Measurements from ENCODE around the gene PROM2. TPM values are rescaled to one million over a fixed set of nuclear protein-coding genes. Genes with fewer than 3 reads are reported as not detected.

PROM2 gene
- total RNA-seq, 2 experiments from 2014 or later = 0.60 to 0.73 TPM

GRCh38 chr2:95325590-95326432 is 51.6 kb downstream of the PROM2 start:
- Histone ChIP-seq H3K9me3 (ENCODE audit: control insufficient read depth in 1 of 2, insufficient read depth in 1 of 2, low read length in 2 of 2) (peaks cover 0 to 4% of the 10 kb centered on the region in 2 experiments), H3K4me3 (ENCODE audit: low read length) (no peak overlapping the region), H3K36me3 (ENCODE audit: insufficient read depth, low read length) (no peaks in the 10 kb centered on the region), H3K27ac (ENCODE audit: low read depth in 1 of 2, low read length in 2 of 2) (no peak overlapping the region), H3K27me3 (ENCODE audit: control insufficient read depth in 1 of 2, insufficient read depth in 2 of 2, low read length in 2 of 2) (no peaks in the 10 kb centered on the region), H3K4me1 (ENCODE audit: insufficient read depth, low read length) (no peaks in the 10 kb centered on the region)
- no peak for TF ChIP-seq CTCF (IDR thresholded peaks at IDR 0.05)
- CTCF ChIA-PET = no interaction called here
- intact Hi-C loops (cut with DNase I, micrococcal nuclease) = no loop called here
- Mint-ChIP-seq H3K27ac (no peak overlapping the region), H3K36me3 (ENCODE audit: low read depth) (no peaks in the 10 kb centered on the region), H3K27me3 (no peaks in the 10 kb centered on the region), H3K9me3 (no peaks in the 10 kb centered on the region), H3K4me3 (no peak overlapping the region), H3K4me1 (ENCODE audit: low read depth) (no peaks in the 10 kb centered on the region)
- no peak for DNase-seq
- POLR2A ChIA-PET = no interaction called here
- ATAC-seq (ENCODE audit: poor library complexity) = no peak

GRCh38 chr2:95326433-95327140 is 52.3 kb downstream of the PROM2 start:
- no peak overlapping the region for H3K27ac Mint-ChIP-seq
- H3K4me3 Mint-ChIP-seq = no peak overlapping the region
- Histone ChIP-seq H3K4me1 (ENCODE audit: insufficient read depth, low read length) (no peaks in the 10 kb centered on the region), H3K36me3 (ENCODE audit: insufficient read depth, low read length) (no peaks in the 10 kb centered on the region), H3K27me3 (ENCODE audit: control insufficient read depth in 1 of 2, insufficient read depth in 2 of 2, low read length in 2 of 2) (no peaks in the 10 kb centered on the region), H3K27ac (ENCODE audit: low read depth in 1 of 2, low read length in 2 of 2) (no peak overlapping the region), H3K4me3 (ENCODE audit: low read length) (no peak overlapping the region), H3K9me3 (ENCODE audit: control insufficient read depth in 1 of 2, insufficient read depth in 1 of 2, low read length in 2 of 2) (peaks cover 0 to 4% of the 10 kb centered on the region in 2 experiments)
- intact Hi-C loops (cut with DNase I, micrococcal nuclease) = no loop called here
- H3K4me1 Mint-ChIP-seq (ENCODE audit: low read depth) = no peaks in the 10 kb centered on the region
- ATAC-seq (ENCODE audit: poor library complexity) (no peak), DNase-seq (no peak)
- ChIA-PET POLR2A (no interaction called here), CTCF (no interaction called here)
- H3K27me3 Mint-ChIP-seq = no peaks in the 10 kb centered on the region
- H3K36me3 Mint-ChIP-seq (ENCODE audit: low read depth) = no peaks in the 10 kb centered on the region
- TF ChIP-seq CTCF (IDR thresholded peaks at IDR 0.05) = no peak
- H3K9me3 Mint-ChIP-seq = no peaks in the 10 kb centered on the region

DNA sequence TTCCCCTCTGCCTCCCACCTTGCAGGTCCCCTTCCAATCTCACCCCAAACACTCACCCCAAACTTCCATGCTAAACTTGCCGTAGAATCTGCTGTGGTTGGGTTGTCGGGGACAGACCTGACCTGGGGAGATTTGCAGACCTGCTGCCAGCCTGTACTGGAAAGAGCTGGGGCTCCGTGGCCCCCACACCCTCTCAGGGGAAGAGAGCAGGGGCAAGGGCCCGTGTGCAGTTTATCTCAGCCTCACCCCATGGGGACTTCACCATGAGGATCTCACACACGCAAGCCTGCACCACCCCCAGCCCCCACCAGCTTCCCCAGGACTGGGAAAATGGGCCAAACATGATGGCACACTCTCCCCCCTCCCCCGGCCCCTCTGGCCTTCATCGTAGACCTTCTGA is 53.6 kb downstream of the PROM2 start:
- Mint-ChIP-seq H3K4me3 (no peak overlapping the region), H3K36me3 (ENCODE audit: low read depth) (no peaks in the 10 kb centered on the region), H3K9me3 (no peaks in the 10 kb centered on the region), H3K27me3 (no peaks in the 10 kb centered on the region), H3K27ac (no peak overlapping the region), H3K4me1 (ENCODE audit: low read depth) (no peaks in the 10 kb centered on the region)
- Histone ChIP-seq H3K36me3 (ENCODE audit: insufficient read depth, low read length) (no peaks in the 10 kb centered on the region), H3K4me1 (ENCODE audit: insufficient read depth, low read length) (no peaks in the 10 kb centered on the region), H3K27me3 (ENCODE audit: control insufficient read depth in 1 of 2, insufficient read depth in 2 of 2, low read length in 2 of 2) (no peaks in the 10 kb centered on the region), H3K27ac (ENCODE audit: low read depth in 1 of 2, low read length in 2 of 2) (no peak overlapping the region), H3K4me3 (ENCODE audit: low read length) (no peak overlapping the region), H3K9me3 (ENCODE audit: control insufficient read depth in 1 of 2, insufficient read depth in 1 of 2, low read length in 2 of 2) (peaks cover 0 to 4% of the 10 kb centered on the region in 2 experiments)
- intact Hi-C loops (cut with DNase I, micrococcal nuclease) = no loop called here
- no peak for TF ChIP-seq CTCF (IDR thresholded peaks at IDR 0.05)
- ATAC-seq (ENCODE audit: poor library complexity) (no peak), DNase-seq (no peak)
- POLR2A ChIA-PET = no interaction called here
- CTCF ChIA-PET = no interaction called here
